Measurements from ENCODE around the gene TLCD2.

- TF ChIP-seq CTCF (IDR thresholded peaks at IDR 0.05; ENCODE audit: low read depth, low read length) (no peak), EZH2phosphoT487 (IDR thresholded peaks at IDR 0.05; ENCODE audit: low read depth) (no peak)
These were observed 45.2 kb upstream of the TLCD2 start for GRCh38 chr17:1755252-1755826.
